SU-DHL-6 (cell line): ENCODE measurements around the gene AKT3.

Experiments
- H2AFZ ChIP-seq: fragments of 200-600 bp; sonication (generic); 2 replicates; pipeline ENCODE4 v1.6.1; 2014; ENCODE audit warnings: low read depth, mild to moderate bottlenecking, moderate library complexity, mixed read lengths, antibody characterized with exemption, low read length; ENCODE audit not compliant: severe bottlenecking
- H3F3A ChIP-seq: fragments of 200-600 bp; shearing (Covaris generic); 2 replicates; pipeline ENCODE4 v1.6.0; 2016; ENCODE audit warnings: antibody characterized with exemption, mild to moderate bottlenecking; ENCODE audit not compliant: insufficient read depth
- H3K27ac ChIP-seq: fragments of 200-600 bp; sonication (generic); 2 replicates; pipeline ENCODE4 v1.5.1; 2016; ENCODE audit warnings: low read depth, mild to moderate bottlenecking, low read length, moderate library complexity, mixed read lengths
- H3K27me3 ChIP-seq: fragments of 200-600 bp; sonication (generic), shearing (Covaris generic); 2 replicates; pipeline ENCODE4 v1.6.0; 2014; ENCODE audit warnings: mild to moderate bottlenecking, low read length
- H3K36me3 ChIP-seq: fragments of 200-600 bp; sonication (generic); 2 replicates; pipeline ENCODE4 v1.6.1; 2014; ENCODE audit warnings: mild to moderate bottlenecking, low read length, mixed read lengths
- H3K4me2 ChIP-seq: fragments of 300-600, 200-600 bp; shearing (Covaris generic), sonication (generic); 2 replicates; pipeline ENCODE4 v1.6.0; 2014; ENCODE audit warnings: low read length, low read depth, mild to moderate bottlenecking; ENCODE audit not compliant: poor library complexity, severe bottlenecking
- H3K4me3 ChIP-seq: fragments of 200-600 bp; sonication (generic); 2 replicates; pipeline ENCODE4 v1.5.1; 2014; ENCODE audit warnings: antibody characterized with exemption, low read length, mild to moderate bottlenecking, mixed read lengths; ENCODE audit not compliant: insufficient read depth, poor library complexity, severe bottlenecking
- H3K79me2 ChIP-seq: fragments of 200-600 bp; sonication (generic); 2 replicates; pipeline ENCODE4 v1.6.1; 2014; ENCODE audit warnings: mild to moderate bottlenecking, low read length, moderate library complexity; ENCODE audit not compliant: insufficient read depth
- H3K9ac ChIP-seq: fragments of 200-600 bp; sonication (generic); 2 replicates; pipeline ENCODE4 v1.7.0; 2014; ENCODE audit warnings: mild to moderate bottlenecking, low read length
- H3K9me2 ChIP-seq: fragments of 200-600 bp; sonication (generic); replicated peaks from 2 replicates; pipeline ENCODE4 v1.6.1; 2014; ENCODE audit warnings: low read length; ENCODE audit not compliant: insufficient read depth
- H3K9me3 ChIP-seq: fragments of 200-600 bp; sonication (generic); 2 replicates; pipeline ENCODE4 v1.6.1; 2014; ENCODE audit warnings: low read length, mixed read lengths; ENCODE audit not compliant: insufficient read depth
- H4K20me1 ChIP-seq: fragments of 200-600 bp; sonication (generic); 2 replicates; pipeline ENCODE4 v1.6.1; 2014; ENCODE audit warnings: low read depth, mild to moderate bottlenecking, antibody characterized with exemption, low read length, moderate library complexity, mixed read lengths
- CTCF ChIP-seq: fragments of 200-600 bp; sonication (generic); IDR thresholded peaks from one replicate; pipeline ENCODE4 v1.5.1; 2017; ENCODE audit warnings: antibody characterized with exemption, mild to moderate bottlenecking, low read length, moderate library complexity; ENCODE audit not compliant: insufficient read depth, poor library complexity, severe bottlenecking
- EZH2phosphoT487 ChIP-seq: fragments of 200-600 bp; sonication (generic), shearing (Covaris generic); conservative IDR thresholded peaks from 2 replicates; pipeline ENCODE4 v1.6.1; 2018; ENCODE audit warnings: mild to moderate bottlenecking, antibody characterized with exemption, low read length, moderate library complexity, mixed read lengths

AKT3 gene

DNA sequence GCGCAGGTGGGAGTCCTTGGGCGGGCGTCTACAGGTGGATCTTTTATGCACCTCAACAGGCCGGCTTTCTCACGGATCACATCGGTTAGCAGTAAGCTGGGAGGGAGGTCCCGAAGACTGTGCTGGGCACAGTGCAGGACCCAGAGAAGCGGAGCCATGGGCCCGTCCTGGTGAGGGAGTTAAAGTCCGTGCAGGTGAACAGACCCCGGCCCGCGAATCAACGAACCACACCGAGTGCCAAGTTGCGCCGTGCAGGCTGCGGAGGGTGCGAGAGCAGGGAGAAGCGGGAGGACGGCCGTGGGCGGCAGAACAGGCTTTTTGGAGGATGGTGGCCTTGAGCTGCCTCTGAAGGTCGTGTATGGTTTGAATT, 360.9 kb downstream of the AKT3 start:
- Histone ChIP-seq H3K4me3 (no peak overlapping the region), H3K4me2 (no peak overlapping the region), H3K27ac (no peak overlapping the region), H3F3A (no peaks in the 10 kb centered on the region), H2AFZ (no peak overlapping the region), H3K36me3 (no peaks in the 10 kb centered on the region), H3K9me2 (no peaks in the 10 kb centered on the region), H4K20me1 (no peaks in the 10 kb centered on the region), H3K9ac (no peak overlapping the region), H3K79me2 (no peaks in the 10 kb centered on the region), H3K27me3 (no peaks in the 10 kb centered on the region), H3K9me3 (no peaks in the 10 kb centered on the region)
- TF ChIP-seq EZH2phosphoT487 (no peak), CTCF (no peak)

GRCh38 chr1:243488459-243489157, 361.4 kb downstream of the AKT3 start:
- Histone ChIP-seq H3K4me2 (no peak overlapping the region), H3K27ac (no peak overlapping the region), H4K20me1 (no peaks in the 10 kb centered on the region)

DNA sequence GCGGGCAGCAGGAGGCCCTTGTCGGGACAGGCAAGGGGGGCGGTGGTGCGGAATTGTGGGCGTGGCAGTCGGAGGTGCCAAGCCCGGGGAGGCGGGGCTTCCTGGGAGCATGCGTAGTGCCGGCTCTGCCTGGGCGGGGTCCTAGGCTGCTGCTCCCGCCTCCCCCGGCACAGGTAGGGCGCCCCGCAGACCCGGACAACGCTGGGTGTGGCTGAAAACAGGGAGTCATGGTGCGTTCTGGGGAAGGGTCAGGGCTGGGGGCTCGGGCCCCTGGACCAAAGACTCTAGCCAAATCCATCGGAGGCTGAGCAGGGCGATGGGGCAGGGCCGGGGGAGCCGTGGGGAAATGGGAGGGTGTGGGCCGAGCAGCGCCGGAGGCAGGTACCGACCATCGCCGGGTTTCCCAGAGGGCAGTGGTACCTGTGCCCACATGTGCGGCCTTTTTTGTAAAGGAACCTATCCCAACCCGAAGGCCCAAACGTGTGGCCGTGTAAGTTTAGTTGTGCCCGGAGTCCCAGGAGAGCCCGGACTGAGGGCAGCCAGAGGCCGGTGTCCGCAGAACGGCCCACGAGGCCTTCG, 362.3 kb downstream of the AKT3 start:
- no peak overlapping the region for H3K9ac ChIP-seq
- H3K9me2 ChIP-seq = no peaks in the 10 kb centered on the region
- H3K9me3 ChIP-seq = no peaks in the 10 kb centered on the region
- H3K36me3 ChIP-seq = no peaks in the 10 kb centered on the region
- no peak overlapping the region for H3K4me3 ChIP-seq
- no peak overlapping the region for H3K4me2 ChIP-seq
- H3K27ac ChIP-seq = no peak overlapping the region
- no peaks in the 10 kb centered on the region for H3K27me3 ChIP-seq
- no peaks in the 10 kb centered on the region for H3K79me2 ChIP-seq
- TF ChIP-seq CTCF = no peak
- no peak for TF ChIP-seq EZH2phosphoT487
- no peaks in the 10 kb centered on the region for H3F3A ChIP-seq
- H4K20me1 ChIP-seq = no peaks in the 10 kb centered on the region
- H2AFZ ChIP-seq = no peak overlapping the region

More at GRCh38 chr1:243488459-243489157, 361.4 kb downstream of the AKT3 start:
- no peaks in the 10 kb centered on the region for H3K9me3 ChIP-seq
- H3K79me2 ChIP-seq = no peaks in the 10 kb centered on the region
- H3K9ac ChIP-seq = no peak overlapping the region
- H3K27me3 ChIP-seq = no peaks in the 10 kb centered on the region
- no peak overlapping the region for H2AFZ ChIP-seq
- TF ChIP-seq CTCF (no peak), EZH2phosphoT487 (no peak)
- no peaks in the 10 kb centered on the region for H3F3A ChIP-seq
- no peaks in the 10 kb centered on the region for H3K36me3 ChIP-seq
- H3K9me2 ChIP-seq = no peaks in the 10 kb centered on the region
- H3K4me3 ChIP-seq = no peak overlapping the region
